ENCODE measurements around the gene RBM18. TPM values are rescaled to one million over a fixed set of nuclear protein-coding genes. Genes with fewer than 3 reads are reported as not detected.

RBM18 gene
- total and polyA plus RNA-seq, 5 donors from 2014 or later: 26.1 to 34.8 (median 29.6) TPM

- H3K36me3 Mint-ChIP-seq: no peaks in the 10 kb centered on the region
- Histone ChIP-seq H3K36me3 (ENCODE audit: control insufficient read depth, insufficient read depth, low read length) (no peaks in the 10 kb centered on the region), H3K27ac (ENCODE audit: insufficient read depth, low read length, poor library complexity, severe bottlenecking) (no peak overlapping the region), H3K4me1 (ENCODE audit: control insufficient read depth, insufficient read depth, low read length, poor library complexity, severe bottlenecking) (no peaks in the 10 kb centered on the region), H3K27me3 (ENCODE audit: control insufficient read depth, insufficient read depth, low read length) (no peaks in the 10 kb centered on the region), H3K9me3 (ENCODE audit: control insufficient read depth in 2 of 2, low read length in 2 of 2) (no peaks in the 10 kb centered on the region), H3K4me3 (ENCODE audit: low read depth, low read length) (no peak overlapping the region)
- DNase-seq (no peak), ATAC-seq (ENCODE audit: low read depth in 2 of 2) (no peak)
- H3K27me3 Mint-ChIP-seq: peaks cover 6% of the 10 kb centered on the region
- H3K9me3 Mint-ChIP-seq: no peaks in the 10 kb centered on the region
- no peak overlapping the region for H3K4me3 Mint-ChIP-seq
- H3K27ac Mint-ChIP-seq: no peak overlapping the region
- no peaks in the 10 kb centered on the region for H3K4me1 Mint-ChIP-seq
Observed at GRCh38 chr9:122193651-122194050, 71.0 kb downstream of the RBM18 start.

- no peak for ATAC-seq (ENCODE audit: low read depth in 2 of 2)
- Mint-ChIP-seq H3K4me1 (no peaks in the 10 kb centered on the region), H3K36me3 (no peaks in the 10 kb centered on the region), H3K4me3 (no peak overlapping the region), H3K9me3 (no peaks in the 10 kb centered on the region), H3K27ac (no peak overlapping the region), H3K27me3 (peaks cover 6% of the 10 kb centered on the region)
- Histone ChIP-seq H3K4me3 (ENCODE audit: low read depth, low read length) (no peak overlapping the region), H3K27ac (ENCODE audit: insufficient read depth, low read length, poor library complexity, severe bottlenecking) (no peak overlapping the region), H3K4me1 (ENCODE audit: control insufficient read depth, insufficient read depth, low read length, poor library complexity, severe bottlenecking) (no peaks in the 10 kb centered on the region), H3K9me3 (ENCODE audit: control insufficient read depth in 2 of 2, low read length in 2 of 2) (no peaks in the 10 kb centered on the region), H3K36me3 (ENCODE audit: control insufficient read depth, insufficient read depth, low read length) (no peaks in the 10 kb centered on the region), H3K27me3 (ENCODE audit: control insufficient read depth, insufficient read depth, low read length) (no peaks in the 10 kb centered on the region)
- no peak for DNase-seq
Observed at GRCh38 chr9:122192914-122193525, 71.6 kb downstream of the RBM18 start.

GRCh38 chr9:122192261-122192875 is 72.3 kb downstream of the RBM18 start:
- Histone ChIP-seq H3K36me3 (ENCODE audit: control insufficient read depth, insufficient read depth, low read length) (no peaks in the 10 kb centered on the region), H3K27me3 (ENCODE audit: control insufficient read depth, insufficient read depth, low read length) (no peaks in the 10 kb centered on the region), H3K4me3 (ENCODE audit: low read depth, low read length) (no peak overlapping the region), H3K4me1 (ENCODE audit: control insufficient read depth, insufficient read depth, low read length, poor library complexity, severe bottlenecking) (no peaks in the 10 kb centered on the region), H3K9me3 (ENCODE audit: control insufficient read depth in 2 of 2, low read length in 2 of 2) (no peaks in the 10 kb centered on the region), H3K27ac (ENCODE audit: insufficient read depth, low read length, poor library complexity, severe bottlenecking) (no peak overlapping the region)
- ATAC-seq (ENCODE audit: low read depth in 2 of 2) (no peak), DNase-seq (no peak)
- H3K4me3 Mint-ChIP-seq: no peak overlapping the region
- H3K27me3 Mint-ChIP-seq: peaks cover 6% of the 10 kb centered on the region
- H3K9me3 Mint-ChIP-seq: no peaks in the 10 kb centered on the region
- H3K27ac Mint-ChIP-seq: no peak overlapping the region
- H3K36me3 Mint-ChIP-seq: no peaks in the 10 kb centered on the region
- no peaks in the 10 kb centered on the region for H3K4me1 Mint-ChIP-seq

GRCh38 chr9:122191584-122191983 is 73.1 kb downstream of the RBM18 start:
- H3K4me1 Mint-ChIP-seq: no peaks in the 10 kb centered on the region
- no peak for ATAC-seq (ENCODE audit: low read depth in 2 of 2)
- no peak overlapping the region for H3K4me3 Mint-ChIP-seq

GRCh38 chr9:122190597-122191381 is 73.9 kb downstream of the RBM18 start:
- H3K9me3 ChIP-seq (ENCODE audit: control insufficient read depth in 2 of 2, low read length in 2 of 2): no peaks in the 10 kb centered on the region
- Mint-ChIP-seq H3K9me3 (no peaks in the 10 kb centered on the region), H3K27me3 (no peaks in the 10 kb centered on the region), H3K36me3 (no peaks in the 10 kb centered on the region), H3K4me3 (no peak overlapping the region), H3K27ac (no peak overlapping the region), H3K4me1 (no peaks in the 10 kb centered on the region)
- no peak overlapping the region for H3K4me3 ChIP-seq (ENCODE audit: low read depth, low read length)
- no peaks in the 10 kb centered on the region for H3K4me1 ChIP-seq (ENCODE audit: control insufficient read depth, insufficient read depth, low read length, poor library complexity, severe bottlenecking)
- H3K27me3 ChIP-seq (ENCODE audit: control insufficient read depth, insufficient read depth, low read length): no peaks in the 10 kb centered on the region
- DNase-seq (peak in 1 of 3 donors; percentile 38), ATAC-seq (ENCODE audit: low read depth in 2 of 2) (no peak)
- no peak overlapping the region for H3K27ac ChIP-seq (ENCODE audit: insufficient read depth, low read length, poor library complexity, severe bottlenecking)
- no peaks in the 10 kb centered on the region for H3K36me3 ChIP-seq (ENCODE audit: control insufficient read depth, insufficient read depth, low read length)

More at GRCh38 chr9:122191584-122191983, 73.1 kb downstream of the RBM18 start:
- H3K27ac Mint-ChIP-seq: no peak overlapping the region
- Histone ChIP-seq H3K4me3 (ENCODE audit: low read depth, low read length) (no peak overlapping the region), H3K9me3 (ENCODE audit: control insufficient read depth in 2 of 2, low read length in 2 of 2) (no peaks in the 10 kb centered on the region), H3K27me3 (ENCODE audit: control insufficient read depth, insufficient read depth, low read length) (no peaks in the 10 kb centered on the region), H3K4me1 (ENCODE audit: control insufficient read depth, insufficient read depth, low read length, poor library complexity, severe bottlenecking) (no peaks in the 10 kb centered on the region), H3K27ac (ENCODE audit: insufficient read depth, low read length, poor library complexity, severe bottlenecking) (no peak overlapping the region), H3K36me3 (ENCODE audit: control insufficient read depth, insufficient read depth, low read length) (no peaks in the 10 kb centered on the region)
- DNase-seq: no peak
- H3K27me3 Mint-ChIP-seq: peaks cover 2% of the 10 kb centered on the region
- H3K9me3 Mint-ChIP-seq: no peaks in the 10 kb centered on the region
- H3K36me3 Mint-ChIP-seq: no peaks in the 10 kb centered on the region

- Mint-ChIP-seq H3K4me1 (no peaks in the 10 kb centered on the region), H3K9me3 (no peaks in the 10 kb centered on the region), H3K36me3 (no peaks in the 10 kb centered on the region), H3K27me3 (peaks cover 2% of the 10 kb centered on the region), H3K4me3 (no peak overlapping the region), H3K27ac (no peak overlapping the region)
- no peaks in the 10 kb centered on the region for H3K27me3 ChIP-seq (ENCODE audit: control insufficient read depth, insufficient read depth, low read length)
- no peaks in the 10 kb centered on the region for H3K4me1 ChIP-seq (ENCODE audit: control insufficient read depth, insufficient read depth, low read length, poor library complexity, severe bottlenecking)
- ATAC-seq (ENCODE audit: low read depth in 2 of 2) (no peak), DNase-seq (no peak)
- no peaks in the 10 kb centered on the region for H3K9me3 ChIP-seq (ENCODE audit: control insufficient read depth in 2 of 2, low read length in 2 of 2)
- no peak overlapping the region for H3K27ac ChIP-seq (ENCODE audit: insufficient read depth, low read length, poor library complexity, severe bottlenecking)
- no peak overlapping the region for H3K4me3 ChIP-seq (ENCODE audit: low read depth, low read length)
- no peaks in the 10 kb centered on the region for H3K36me3 ChIP-seq (ENCODE audit: control insufficient read depth, insufficient read depth, low read length)
Observed at GRCh38 chr9:122188369-122188768, 76.3 kb downstream of the RBM18 start.

Data from CD4-positive, CD25-positive, alpha-beta regulatory T cell (primary cell).